Astrocyte (in vitro differentiated cells and primary cell): ENCODE data around the gene LRRC52. TPM values are rescaled to one million over a fixed set of nuclear protein-coding genes. Genes with fewer than 3 reads are reported as not detected.

Source experiments
- DNase-seq: peaks from one replicate; pipeline ENCODE4 v3.0.0-alpha.2; 2010; ENCODE audit warnings: low read depth
- FAIRE-seq: peaks from 2 replicates; lab custom pipeline; 2011; peaks lifted over from hg19 to GRCh38; lab: Jason Lieb, UNC
- H2AFZ ChIP-seq: 2 replicates; pipeline ENCODE4 v1.6.0; 2012; ENCODE audit warnings: low read depth, low read length, inconsistent platforms
- H3K27ac ChIP-seq: 2 replicates; pipeline ENCODE4 v1.5.1; 2011; ENCODE audit warnings: low read depth, low read length, inconsistent platforms
- H3K27me3 ChIP-seq: 2 replicates; pipeline ENCODE4 v1.6.0; 2011; ENCODE audit warnings: low read length, inconsistent platforms; ENCODE audit not compliant: insufficient read depth
- H3K36me3 ChIP-seq: 2 replicates; pipeline ENCODE4 v1.5.1; 2011; ENCODE audit warnings: low read length, inconsistent platforms; ENCODE audit not compliant: insufficient read depth
- H3K4me1 ChIP-seq: 2 replicates; pipeline ENCODE4 v1.5.1; 2011; ENCODE audit warnings: low read length, inconsistent platforms; ENCODE audit not compliant: insufficient read depth
- H3K4me2 ChIP-seq: 2 replicates; pipeline ENCODE4 v1.6.0; 2012; ENCODE audit warnings: low read length, inconsistent platforms
- H3K4me3 ChIP-seq: 2 replicates; pipeline ENCODE4 v1.5.1; 2011; ENCODE audit warnings: low read depth, mild to moderate bottlenecking, low read length, inconsistent platforms; ENCODE audit not compliant: insufficient read depth
- H3K79me2 ChIP-seq: 2 replicates; pipeline ENCODE4 v1.6.0; 2012; ENCODE audit warnings: mild to moderate bottlenecking, low read length, inconsistent platforms; ENCODE audit not compliant: insufficient read depth
- H3K9ac ChIP-seq: 2 replicates; pipeline ENCODE4 v1.6.0; 2012; ENCODE audit warnings: mild to moderate bottlenecking, low read length, inconsistent platforms
- H3K9me3 ChIP-seq: 2 replicates; pipeline ENCODE4 v1.5.1; 2012; ENCODE audit warnings: low read depth, mild to moderate bottlenecking, low read length, inconsistent platforms; ENCODE audit not compliant: insufficient read depth
- H4K20me1 ChIP-seq: 2 replicates; pipeline ENCODE4 v1.6.0; 2012; ENCODE audit warnings: low read length, inconsistent platforms; ENCODE audit not compliant: insufficient read depth
- H3K27ac Mint-ChIP-seq: one replicate; pipeline ENCODE4 v1.8.0; 2021; ENCODE audit warnings: mild to moderate bottlenecking, mixed read lengths; ENCODE audit not compliant: unreplicated experiment
- H3K27me3 Mint-ChIP-seq: one replicate; pipeline ENCODE4 v1.8.0; 2021; ENCODE audit warnings: low read depth, mixed read lengths; ENCODE audit not compliant: unreplicated experiment
- H3K36me3 Mint-ChIP-seq: one replicate; pipeline ENCODE4 v1.8.0; 2021; ENCODE audit warnings: low read depth, mixed read lengths; ENCODE audit not compliant: unreplicated experiment
- H3K4me1 Mint-ChIP-seq: one replicate; pipeline ENCODE4 v1.8.0; 2021; ENCODE audit warnings: low read depth, mixed read lengths; ENCODE audit not compliant: unreplicated experiment
- H3K4me3 Mint-ChIP-seq: one replicate; pipeline ENCODE4 v1.8.0; 2021; ENCODE audit warnings: mild to moderate bottlenecking, moderate library complexity, mixed read lengths; ENCODE audit not compliant: unreplicated experiment
- H3K9me3 Mint-ChIP-seq: one replicate; pipeline ENCODE4 v1.8.0; 2021; ENCODE audit warnings: mild to moderate bottlenecking, mixed read lengths; ENCODE audit not compliant: unreplicated experiment
- EZH2 ChIP-seq: IDR thresholded peaks from 2 replicates; pipeline ENCODE4 v1.6.1; 2012; ENCODE audit warnings: mild to moderate bottlenecking, low read length, inconsistent platforms; ENCODE audit not compliant: insufficient read depth
- total RNA-seq: library from RNA; stranded (reverse); gene quantifications from 2 replicates; pipeline ENCODE4 v1.2.1, GENCODE V29; 2021
- TF ChIP-seq, protein P1 (sequence below): IDR thresholded peaks from 2 replicates; pipeline ENCODE4 v1.5.1; 2011; ENCODE audit warnings: low read depth, mild to moderate bottlenecking, inconsistent platforms, low read length, moderate library complexity; ENCODE audit not compliant: insufficient read depth

Gene LRRC52
- total RNA-seq, 1 donor from 2014 or later: not detected

DNA sequence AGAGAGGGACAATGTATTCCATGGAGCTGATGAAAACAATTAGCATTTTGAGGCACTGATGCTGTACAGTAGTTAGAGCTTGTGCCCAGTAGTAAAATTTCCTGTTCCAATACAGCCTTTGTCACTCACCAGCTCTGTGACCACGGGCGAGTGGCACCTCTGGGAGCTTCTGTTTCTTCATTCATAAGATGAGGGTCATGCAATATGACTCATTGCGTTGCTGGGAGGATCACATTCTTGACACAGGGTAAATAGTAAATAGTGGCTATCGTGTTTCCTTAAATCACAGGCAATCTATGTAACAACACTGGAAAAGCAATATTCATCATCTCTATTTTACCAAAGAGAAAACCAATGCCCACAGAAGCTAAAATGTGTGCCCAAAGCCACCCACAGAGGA is 4.5 kb upstream of the LRRC52 start:
- DNase-seq (no peak), FAIRE-seq (no peak)
- Histone ChIP-seq H3K4me2 (no peak overlapping the region), H4K20me1 (no peaks in the 10 kb centered on the region), H3K9me3 (no peaks in the 10 kb centered on the region), H3K27ac (no peak overlapping the region), H3K79me2 (no peaks in the 10 kb centered on the region), H3K9ac (no peak overlapping the region), H3K4me1 (no peaks in the 10 kb centered on the region), H3K4me3 (no peak overlapping the region), H3K27me3 (peaks cover 4% of the 10 kb centered on the region), H3K36me3 (no peaks in the 10 kb centered on the region), H2AFZ (no peak overlapping the region)
- Mint-ChIP-seq H3K4me3 (no peak overlapping the region), H3K36me3 (no peaks in the 10 kb centered on the region), H3K9me3 (no peaks in the 10 kb centered on the region), H3K4me1 (peaks cover 7% of the 10 kb centered on the region), H3K27me3 (peaks cover 65% of the 10 kb centered on the region), H3K27ac (no peak overlapping the region)
- TF ChIP-seq, protein P1, sequence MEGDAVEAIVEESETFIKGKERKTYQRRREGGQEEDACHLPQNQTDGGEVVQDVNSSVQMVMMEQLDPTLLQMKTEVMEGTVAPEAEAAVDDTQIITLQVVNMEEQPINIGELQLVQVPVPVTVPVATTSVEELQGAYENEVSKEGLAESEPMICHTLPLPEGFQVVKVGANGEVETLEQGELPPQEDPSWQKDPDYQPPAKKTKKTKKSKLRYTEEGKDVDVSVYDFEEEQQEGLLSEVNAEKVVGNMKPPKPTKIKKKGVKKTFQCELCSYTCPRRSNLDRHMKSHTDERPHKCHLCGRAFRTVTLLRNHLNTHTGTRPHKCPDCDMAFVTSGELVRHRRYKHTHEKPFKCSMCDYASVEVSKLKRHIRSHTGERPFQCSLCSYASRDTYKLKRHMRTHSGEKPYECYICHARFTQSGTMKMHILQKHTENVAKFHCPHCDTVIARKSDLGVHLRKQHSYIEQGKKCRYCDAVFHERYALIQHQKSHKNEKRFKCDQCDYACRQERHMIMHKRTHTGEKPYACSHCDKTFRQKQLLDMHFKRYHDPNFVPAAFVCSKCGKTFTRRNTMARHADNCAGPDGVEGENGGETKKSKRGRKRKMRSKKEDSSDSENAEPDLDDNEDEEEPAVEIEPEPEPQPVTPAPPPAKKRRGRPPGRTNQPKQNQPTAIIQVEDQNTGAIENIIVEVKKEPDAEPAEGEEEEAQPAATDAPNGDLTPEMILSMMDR: no peak
- TF ChIP-seq EZH2: no peak

DNA sequence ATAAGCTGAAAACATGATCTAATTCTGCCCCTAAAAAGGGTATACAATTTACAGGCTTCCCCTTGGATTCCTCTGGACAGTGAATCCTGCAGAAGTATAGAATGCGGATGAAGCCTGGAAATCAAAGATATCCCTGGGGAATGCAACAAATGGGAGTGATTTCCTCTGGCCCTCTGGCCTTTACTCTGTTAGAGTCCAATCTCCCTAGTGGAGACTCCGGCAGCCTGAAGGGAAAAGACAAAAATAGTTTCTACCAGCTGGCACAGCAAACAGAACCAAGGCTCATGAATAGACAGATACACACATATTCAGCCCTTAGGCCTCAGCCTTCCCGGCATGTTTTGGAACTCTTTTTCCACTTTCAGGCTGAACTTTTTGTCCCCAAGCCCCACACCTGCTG is 3.9 kb upstream of the LRRC52 start:
- Histone ChIP-seq H3K9ac (no peak overlapping the region), H3K4me2 (no peak overlapping the region), H2AFZ (no peak overlapping the region), H4K20me1 (no peaks in the 10 kb centered on the region), H3K4me1 (no peaks in the 10 kb centered on the region), H3K36me3 (no peaks in the 10 kb centered on the region), H3K27me3 (peaks cover 4% of the 10 kb centered on the region), H3K4me3 (no peak overlapping the region), H3K27ac (no peak overlapping the region), H3K9me3 (no peaks in the 10 kb centered on the region), H3K79me2 (no peaks in the 10 kb centered on the region)
- DNase-seq: no peak
- Mint-ChIP-seq H3K27ac (no peak overlapping the region), H3K36me3 (no peaks in the 10 kb centered on the region), H3K27me3 (peaks cover 66% of the 10 kb centered on the region), H3K4me3 (no peak overlapping the region), H3K9me3 (no peaks in the 10 kb centered on the region), H3K4me1 (peaks cover 7% of the 10 kb centered on the region)
- TF ChIP-seq, protein P1: no peak
- no peak for TF ChIP-seq EZH2
- FAIRE-seq: no peak

DNA sequence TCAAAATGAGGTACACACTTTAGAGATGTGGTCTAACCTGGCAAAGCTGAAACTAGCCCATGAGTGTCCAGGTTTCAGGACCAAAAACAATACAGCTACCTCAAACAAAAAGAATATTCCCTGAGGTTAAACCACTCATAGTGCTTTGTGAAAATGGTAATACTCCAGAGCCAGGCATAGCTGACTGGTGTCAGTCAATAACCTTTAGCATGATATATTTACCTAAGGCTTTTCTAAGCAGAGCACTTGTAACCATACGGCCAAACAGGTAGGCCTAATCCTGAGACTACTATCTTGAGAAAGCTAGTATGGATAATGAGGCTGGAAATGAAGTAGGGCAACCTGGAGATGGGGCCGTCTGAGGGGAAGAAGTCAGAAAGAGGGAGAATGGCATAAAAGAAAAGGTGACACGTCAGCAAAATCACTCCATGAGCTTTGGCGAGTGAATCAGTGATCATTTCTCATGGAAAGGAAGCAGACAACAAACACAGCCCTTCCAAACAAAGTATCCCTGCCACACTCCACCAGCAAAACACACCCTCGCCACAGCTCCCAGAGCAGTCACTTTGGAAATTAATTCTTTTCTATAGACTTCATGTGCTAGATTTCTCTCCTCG is 1.7 kb upstream of the LRRC52 start:
- H4K20me1 ChIP-seq: no peaks in the 10 kb centered on the region
- no peak overlapping the region for H3K9ac ChIP-seq
- no peak overlapping the region for H3K27ac Mint-ChIP-seq
- H3K27me3 ChIP-seq: peaks cover 4% of the 10 kb centered on the region
- H3K4me1 Mint-ChIP-seq: peaks cover 7% of the 10 kb centered on the region
- no peak for FAIRE-seq
- H3K4me2 ChIP-seq: no peak overlapping the region
- no peaks in the 10 kb centered on the region for H3K36me3 ChIP-seq
- H3K36me3 Mint-ChIP-seq: no peaks in the 10 kb centered on the region
- H3K27ac ChIP-seq: no peak overlapping the region
- DNase-seq: no peak
- TF ChIP-seq, protein P1: no peak
- TF ChIP-seq EZH2: no peak
- H3K9me3 Mint-ChIP-seq: peaks cover 4% of the 10 kb centered on the region
- H3K4me3 ChIP-seq: no peak overlapping the region
- H2AFZ ChIP-seq: no peak overlapping the region
- no peaks in the 10 kb centered on the region for H3K9me3 ChIP-seq
- peaks cover 66% of the 10 kb centered on the region for H3K27me3 Mint-ChIP-seq
- no peaks in the 10 kb centered on the region for H3K4me1 ChIP-seq
- no peak overlapping the region for H3K4me3 Mint-ChIP-seq
- H3K79me2 ChIP-seq: no peaks in the 10 kb centered on the region
